NCI-H748 (cell line): ENCODE results near the gene UGT1A9.

Source experiments
- DNase-seq: peaks from one replicate; lab custom pipeline; 2025; ENCODE audit not compliant: unreplicated experiment; lab: John Stamatoyannopoulos, UW

The UGT1A9 gene

DNA sequence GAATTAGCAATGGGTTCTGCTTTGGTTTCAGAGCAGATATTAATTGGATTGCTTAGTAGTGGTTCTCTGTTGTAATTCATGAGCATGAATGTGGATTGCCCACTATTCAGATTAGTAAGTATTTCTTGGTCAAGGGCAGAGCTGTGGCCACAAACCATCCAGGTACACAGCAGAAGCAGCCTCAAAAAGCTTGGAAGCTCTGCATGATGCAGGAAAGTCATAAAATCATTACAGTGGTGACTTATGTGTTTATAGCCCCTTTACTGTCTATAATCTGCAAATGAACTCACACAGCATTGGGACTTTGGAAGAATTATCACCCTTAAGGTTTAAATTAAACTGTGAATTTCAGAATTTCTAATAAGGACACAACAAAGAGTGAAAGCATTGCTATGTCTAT, 86.4 kb downstream of the UGT1A9 start:
- DNase-seq = no peak

DNA sequence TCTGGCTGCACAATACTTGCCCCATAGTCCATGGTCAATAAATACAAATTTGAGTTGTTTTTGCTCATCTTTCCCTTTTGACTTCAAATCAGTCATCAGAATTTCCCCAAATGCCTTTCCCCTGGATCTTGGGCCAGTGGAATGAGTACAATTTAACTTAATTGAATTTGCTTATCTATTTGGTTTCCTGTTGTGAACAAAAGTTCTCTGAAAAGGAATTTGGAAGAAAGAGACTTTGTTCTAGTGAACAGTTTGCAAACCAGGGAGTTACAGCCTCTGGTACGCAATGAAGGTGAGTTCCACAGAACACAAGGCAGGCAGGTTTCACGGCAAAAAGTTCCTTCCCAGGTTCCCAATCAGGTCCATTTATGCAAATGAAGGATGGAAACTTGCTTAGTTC, 87.2 kb downstream of the UGT1A9 start:
- DNase-seq = no peak

DNA sequence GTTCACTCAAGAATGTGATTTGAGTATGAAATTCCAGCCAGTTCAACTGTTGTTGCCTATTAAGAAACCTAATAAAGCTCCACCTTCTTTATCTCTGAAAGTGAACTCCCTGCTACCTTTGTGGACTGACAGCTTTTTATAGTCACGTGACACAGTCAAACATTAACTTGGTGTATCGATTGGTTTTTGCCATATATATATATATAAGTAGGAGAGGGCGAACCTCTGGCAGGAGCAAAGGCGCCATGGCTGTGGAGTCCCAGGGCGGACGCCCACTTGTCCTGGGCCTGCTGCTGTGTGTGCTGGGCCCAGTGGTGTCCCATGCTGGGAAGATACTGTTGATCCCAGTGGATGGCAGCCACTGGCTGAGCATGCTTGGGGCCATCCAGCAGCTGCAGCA, 88.3 kb downstream of the UGT1A9 start, which contains the start of gene UGT1A1:
TSS of gene UGT1A1 (plus strand) at position 228 of the 400 bp plus-strand sequence. CDS start at position 246, 18 bp downstream.
- no peak for DNase-seq

DNA sequence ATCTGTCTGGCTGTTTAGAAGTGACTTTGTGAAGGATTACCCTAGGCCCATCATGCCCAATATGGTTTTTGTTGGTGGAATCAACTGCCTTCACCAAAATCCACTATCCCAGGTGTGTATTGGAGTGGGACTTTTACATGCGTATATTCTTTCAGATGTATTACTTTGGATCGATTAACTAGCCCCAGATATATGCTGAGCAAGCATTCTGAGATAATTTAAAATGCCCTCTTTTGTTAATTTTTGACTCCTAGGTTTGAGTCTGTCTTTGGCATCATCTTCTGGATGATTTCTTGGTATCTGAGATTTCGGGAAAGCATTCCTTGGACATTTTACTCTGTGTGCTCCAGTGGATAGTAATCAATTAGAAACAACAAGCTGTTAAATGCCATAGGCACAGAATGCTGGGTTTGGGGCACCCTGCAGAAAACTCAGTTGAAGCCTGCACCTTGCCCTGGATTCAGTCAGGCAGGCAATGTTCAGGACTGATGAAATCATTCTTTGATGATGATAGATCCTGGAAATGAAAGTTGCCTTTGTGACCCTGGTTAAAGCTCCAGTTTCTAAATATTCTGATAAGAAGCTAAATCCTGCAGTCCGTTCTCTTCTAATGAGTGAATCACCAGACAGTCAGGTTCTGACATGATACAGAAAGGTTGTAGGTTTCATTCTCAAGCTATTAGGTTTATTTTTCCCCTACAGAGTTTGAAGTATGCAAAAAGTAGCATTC, 89.5 kb downstream of the UGT1A9 start:
- no peak for DNase-seq

GRCh38 chr2:233764264-233764663, 92.6 kb downstream of the UGT1A9 start:
- DNase-seq = no peak

GRCh38 chr2:233764761-233765160, 93.1 kb downstream of the UGT1A9 start:
- no peak for DNase-seq

DNA sequence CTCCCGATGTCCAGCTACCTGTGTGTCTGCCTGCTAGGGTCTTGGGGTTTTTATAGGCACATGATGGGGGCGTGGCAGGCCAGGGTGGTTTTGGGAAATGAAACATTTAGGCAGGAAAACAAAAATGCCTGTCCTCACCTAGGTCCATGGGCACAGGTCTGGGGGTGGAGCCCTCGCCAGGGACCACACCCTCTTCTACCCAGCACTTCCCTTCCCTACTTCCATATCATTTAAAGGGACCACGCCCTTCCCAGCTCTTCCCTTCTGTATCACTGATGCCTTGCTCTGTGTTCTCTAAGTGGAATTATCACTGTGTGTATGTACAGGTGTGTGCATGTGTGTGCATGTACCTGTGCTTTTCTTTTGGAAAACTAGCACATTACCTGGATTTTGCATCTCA, 94.7 kb downstream of the UGT1A9 start:
- DNase-seq = peak; percentile 19

GRCh38 chr2:233768076-233768475, 96.4 kb downstream of the UGT1A9 start:
- peak; percentile 77 for DNase-seq

GRCh38 chr2:233769260-233769659, 97.6 kb downstream of the UGT1A9 start:
- DNase-seq = no peak

DNA sequence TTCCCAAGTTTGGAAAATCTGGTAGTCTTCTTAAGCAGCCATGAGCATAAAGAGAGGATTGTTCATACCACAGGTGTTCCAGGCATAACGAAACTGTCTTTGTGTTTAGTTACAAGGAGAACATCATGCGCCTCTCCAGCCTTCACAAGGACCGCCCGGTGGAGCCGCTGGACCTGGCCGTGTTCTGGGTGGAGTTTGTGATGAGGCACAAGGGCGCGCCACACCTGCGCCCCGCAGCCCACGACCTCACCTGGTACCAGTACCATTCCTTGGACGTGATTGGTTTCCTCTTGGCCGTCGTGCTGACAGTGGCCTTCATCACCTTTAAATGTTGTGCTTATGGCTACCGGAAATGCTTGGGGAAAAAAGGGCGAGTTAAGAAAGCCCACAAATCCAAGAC, 100.5 kb downstream of the UGT1A9 start:
- no peak for DNase-seq

- DNase-seq = no peak
Measured at GRCh38 chr2:233772583-233772982, 100.9 kb downstream of the UGT1A9 start.

DNA sequence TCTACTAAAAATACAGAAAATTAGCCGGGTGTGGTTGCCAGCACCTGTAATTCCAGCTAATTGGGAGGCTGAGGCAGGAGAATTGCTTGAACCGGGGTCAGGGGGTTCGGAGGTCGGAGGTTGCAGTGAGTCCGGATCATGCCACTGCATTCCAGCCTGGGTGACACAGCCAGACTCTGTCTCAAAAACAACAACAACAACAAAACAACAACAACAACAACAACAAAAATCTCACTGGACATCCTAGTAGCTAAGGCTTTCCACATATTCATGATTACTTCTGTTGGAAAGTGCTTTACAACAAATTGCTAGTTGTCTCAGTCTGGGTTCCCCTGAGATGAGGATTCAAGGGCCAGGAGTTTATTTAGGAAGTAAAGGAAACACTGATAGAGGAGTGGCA, 102.2 kb downstream of the UGT1A9 start:
- DNase-seq = no peak

- no peak for DNase-seq
Measured at GRCh38 chr2:233775414-233775813, 103.7 kb downstream of the UGT1A9 start.

- no peak for DNase-seq
Measured at GRCh38 chr2:233778030-233778429, 106.3 kb downstream of the UGT1A9 start, which contains the start of gene MROH2A. TSS of gene MROH2A (plus strand) at chr2:233778330. CDS start at chr2:233779359, 1,029 bp downstream.

- no peak for DNase-seq
Measured at GRCh38 chr2:233779722-233780121, 108.0 kb downstream of the UGT1A9 start.

DNA sequence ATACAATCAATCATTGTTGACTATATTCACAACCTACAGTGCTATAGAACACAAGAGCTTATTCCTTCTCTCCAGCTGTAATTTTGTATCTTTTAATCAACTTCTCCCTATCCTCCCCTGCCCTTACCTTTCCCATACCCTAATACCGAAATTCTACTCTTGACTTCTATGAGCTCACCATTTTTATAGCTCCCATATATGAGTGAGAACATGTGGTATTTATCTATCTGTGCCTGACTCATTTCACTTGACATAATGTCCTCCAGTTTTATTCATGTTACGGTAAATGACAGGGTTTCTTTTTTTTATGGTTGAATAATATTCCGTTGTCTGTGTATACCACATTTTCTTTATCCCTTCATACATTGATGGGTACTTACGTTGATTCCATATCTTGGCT, 109.1 kb downstream of the UGT1A9 start:
- no peak for DNase-seq

- no peak for DNase-seq
Measured at GRCh38 chr2:233789554-233789953, 117.9 kb downstream of the UGT1A9 start.

GRCh38 chr2:233791151-233791882, 119.6 kb downstream of the UGT1A9 start:
- DNase-seq = no peak

- no peak for DNase-seq
Measured at GRCh38 chr2:233791883-233792329, 120.2 kb downstream of the UGT1A9 start.

DNA sequence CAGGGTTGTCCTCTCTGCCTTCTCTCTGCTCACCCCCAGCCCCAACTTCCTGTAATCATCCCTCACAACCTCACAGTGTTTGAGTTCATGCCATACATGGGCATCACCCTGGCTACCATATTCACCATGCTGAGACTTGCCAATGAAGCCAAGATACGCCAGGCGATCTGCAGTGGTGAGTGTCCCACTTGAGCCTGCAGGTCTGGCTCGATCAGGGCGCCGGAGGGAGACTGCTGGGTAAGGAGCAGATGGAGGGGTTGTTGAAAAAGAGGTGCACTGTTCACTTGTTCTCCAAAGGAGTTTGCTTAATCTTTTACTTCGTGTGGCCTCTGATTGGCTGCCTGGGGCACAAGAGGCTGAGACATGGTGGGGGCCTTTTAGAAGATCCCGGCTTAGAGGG, 121.0 kb downstream of the UGT1A9 start:
- DNase-seq = no peak

GRCh38 chr2:233793465-233794127, 121.9 kb downstream of the UGT1A9 start:
- peak; percentile 55 for DNase-seq
